IMR-90 (cell line): ENCODE data around the gene TGFBI. TPM values are rescaled to one million over a fixed set of nuclear protein-coding genes. Genes with fewer than 3 reads are reported as not detected.

Experiments used
- ATAC-seq: fragments of 200-7000 bp; cut with Tn5 transposase; 2 replicates; pipeline ENCODE4 v1.9.1; 2020; ENCODE audit warnings: low read depth, mild to moderate bottlenecking, moderate library complexity
- BruUV-seq: library from RNA; stranded (reverse); fragments of 400-500 nt; replicated peaks from 2 replicates; lab custom pipeline; 2021; lab: Mats Ljungman, UMichigan
- CTCF ChIA-PET: fragments of 300-600 bp; formaldehyde crosslinking; extraction: SDS; loops from one replicate; lab custom pipeline; 2021; ENCODE audit warnings: antibody characterized with exemption; lab: Yijun Ruan, JAX
- POLR2A ChIA-PET: fragments of 300-600 bp; sonication (Branson Sonifier 250); formaldehyde crosslinking; loops from one replicate; lab custom pipeline; 2022; ENCODE audit warnings: antibody characterized with exemption; ENCODE audit not compliant: unreplicated experiment; lab: Charles Lee
- DNase-seq: peaks from one replicate; pipeline ENCODE4 v3.0.0; 2013
- H2AFZ ChIP-seq: replicated peaks from 2 replicates; pipeline ENCODE3; 2013; ENCODE audit warnings: low read length, mild to moderate bottlenecking; ENCODE audit not compliant: poor library complexity
- H2AK5ac ChIP-seq: 2 replicates; pipeline ENCODE4 v1.6.1; 2013; ENCODE audit warnings: low read depth, low read length, inconsistent platforms
- H2AK9ac ChIP-seq: replicated peaks from 2 replicates; pipeline ENCODE3; 2013; ENCODE audit warnings: mild to moderate bottlenecking, low read depth, low read length, moderate library complexity; ENCODE audit not compliant: poor library complexity
- H2BK120ac ChIP-seq: 2 replicates; pipeline ENCODE4 v1.6.1; 2013; ENCODE audit warnings: low read depth, low read length, inconsistent platforms
- H2BK15ac ChIP-seq: 3 replicates; pipeline ENCODE4 v1.6.1; 2013; ENCODE audit warnings: low read depth, low read length, inconsistent platforms
- H2BK20ac ChIP-seq: 2 replicates; pipeline ENCODE4 v1.6.1; 2013; ENCODE audit warnings: low read depth, mild to moderate bottlenecking, inconsistent platforms, low read length, moderate library complexity
- H2BK5ac ChIP-seq: 2 replicates; pipeline ENCODE4 v1.6.1; 2013; ENCODE audit warnings: mild to moderate bottlenecking, low read depth, low read length, inconsistent platforms; ENCODE audit not compliant: poor library complexity, severe bottlenecking
- H3K14ac ChIP-seq: replicated peaks from 2 replicates; pipeline ENCODE4 v1.6.1; 2013; ENCODE audit warnings: low read depth, low read length, inconsistent platforms
- H3K18ac ChIP-seq: 2 replicates; pipeline ENCODE4 v1.6.1; 2013; ENCODE audit warnings: low read depth, low read length, control low read depth
- H3K23ac ChIP-seq: 2 replicates; pipeline ENCODE4 v1.6.1; 2013; ENCODE audit warnings: low read depth, low read length, inconsistent platforms
- H3K27ac ChIP-seq: 2 replicates; pipeline ENCODE4 v1.5.1; 2013; ENCODE audit warnings: mild to moderate bottlenecking, control low read depth, low read length; ENCODE audit not compliant: insufficient read depth
- H3K27me3 ChIP-seq: 2 replicates; pipeline ENCODE4 v1.6.1; 2013; ENCODE audit warnings: low read length; ENCODE audit not compliant: control insufficient read depth, insufficient read depth
- H3K36me3 ChIP-seq: 2 replicates; pipeline ENCODE4 v1.6.1; 2013; ENCODE audit warnings: low read length, mixed read lengths; ENCODE audit not compliant: control insufficient read depth, insufficient read depth
- H3K4ac ChIP-seq: 2 replicates; pipeline ENCODE4 v1.6.1; 2013; ENCODE audit warnings: low read depth, low read length, inconsistent platforms
- H3K4me1 ChIP-seq: 2 replicates; pipeline ENCODE4 v1.6.1; 2013; ENCODE audit warnings: low read length, mixed read lengths; ENCODE audit not compliant: control insufficient read depth, insufficient read depth
- H3K4me2 ChIP-seq: 2 replicates; pipeline ENCODE4 v1.6.1; 2013; ENCODE audit warnings: low read depth, mild to moderate bottlenecking, control low read depth, low read length, moderate library complexity
- H3K4me3 ChIP-seq: 2 replicates; pipeline ENCODE4 v1.5.1; 2013; ENCODE audit warnings: low read depth, mild to moderate bottlenecking, control low read depth, low read length, moderate library complexity; ENCODE audit not compliant: insufficient read depth
- H3K56ac ChIP-seq: 2 replicates; pipeline ENCODE4 v1.6.1; 2013; ENCODE audit warnings: low read length, inconsistent platforms; ENCODE audit not compliant: insufficient read depth; ENCODE audit errors: extremely low read depth
- H3K79me1 ChIP-seq, 2 experiments: 2 replicates each; pipeline ENCODE4 v1.6.1; 2013; ENCODE audit warnings: low read length in 2 of 2, inconsistent platforms in 1 of 2, low read depth in 1 of 2
- H3K9ac ChIP-seq: 2 replicates; pipeline ENCODE4 v1.6.1; 2013; ENCODE audit warnings: low read depth, low read length, control low read depth
- H3K9me1 ChIP-seq: 2 replicates; pipeline ENCODE4 v1.6.1; 2013; ENCODE audit warnings: low read length, inconsistent platforms; ENCODE audit not compliant: insufficient read depth
- H3K9me3 ChIP-seq: 2 replicates; pipeline ENCODE4 v1.6.1; 2013; ENCODE audit warnings: low read length; ENCODE audit not compliant: control insufficient read depth, insufficient read depth
- H4K20me1 ChIP-seq: 2 replicates; pipeline ENCODE4 v1.6.1; 2013; ENCODE audit warnings: low read length, inconsistent platforms; ENCODE audit not compliant: insufficient read depth
- H4K5ac ChIP-seq: 2 replicates; pipeline ENCODE4 v1.6.1; 2013; ENCODE audit warnings: mild to moderate bottlenecking, low read depth, low read length, control low read depth
- H4K8ac ChIP-seq, 2 experiments: 2 replicates each; pipeline ENCODE4 v1.6.1; 2013; ENCODE audit warnings: low read depth in 2 of 2, low read length in 2 of 2, control low read depth in 1 of 2, inconsistent platforms in 1 of 2
- H4K91ac ChIP-seq: 2 replicates; pipeline ENCODE4 v1.6.1; 2013; ENCODE audit warnings: low read depth, low read length, inconsistent platforms; ENCODE audit not compliant: insufficient read depth
- BHLHE40 ChIP-seq: fragments of 150-350 bp; IDR thresholded peaks from 2 replicates; pipeline ENCODE4 v1.6.1; 2016; ENCODE audit warnings: mild to moderate bottlenecking, low read depth, low read length
- POLR2A ChIP-seq: IDR thresholded peaks from 2 replicates; pipeline ENCODE4 v1.6.1; 2012; ENCODE audit warnings: mild to moderate bottlenecking, low read depth, low read length
- WGBS, 2 experiments: methylation state at CpG; one replicate each; pipeline versions ENCODE4 v1.1.5 to v1.1.7; 2013; ENCODE audit warnings: missing lambda C conversion rate in 2 of 2; ENCODE audit not compliant: insufficient read length in 1 of 2; ENCODE audit errors: extremely low coverage in 2 of 2; 5-methylcytosine and 5-hydroxymethylcytosine counted together
- dilution Hi-C: fragments of 300-500 bp; cut with HindIII; formaldehyde crosslinking; loops from one replicate; pipeline ENCODE4 v1.14.3; 2018; ENCODE audit warnings: low sequenced_read_pairs; ENCODE audit not compliant: unreplicated experiment
- in situ Hi-C: fragments of 300-500 bp; cut with MboI; formaldehyde crosslinking; loops from 3 replicates; pipeline ENCODE4 v1.14.3; 2019; ENCODE audit warnings: low sequenced_read_pairs, inconsistent platforms, mixed read lengths
- intact Hi-C: fragments of 100-400 bp; cut with micrococcal nuclease; formaldehyde crosslinking; loops from 2 replicates; pipeline ENCODE4 v1.10.0; 2022
- polyA plus RNA-seq, 3 experiments: library from polyadenylated mRNA; depleted of rRNA; stranded (reverse); fragments of >200 nt; gene quantifications; 2 replicates each; pipeline ENCODE4 v1.2.3, GENCODE V29; 2012; ENCODE audit warnings: low replicate concordance in 1 of 3
- total RNA-seq: library from RNA; depleted of rRNA; stranded (reverse); fragments of >200 nt; gene quantifications from 2 replicates; pipeline ENCODE4 v1.2.3, GENCODE V29; 2012

The TGFBI gene
- total and polyA plus RNA-seq, 2 of the 4 experiments (the other 2 are of a cell fraction): 618 to 1,551 TPM

DNA sequence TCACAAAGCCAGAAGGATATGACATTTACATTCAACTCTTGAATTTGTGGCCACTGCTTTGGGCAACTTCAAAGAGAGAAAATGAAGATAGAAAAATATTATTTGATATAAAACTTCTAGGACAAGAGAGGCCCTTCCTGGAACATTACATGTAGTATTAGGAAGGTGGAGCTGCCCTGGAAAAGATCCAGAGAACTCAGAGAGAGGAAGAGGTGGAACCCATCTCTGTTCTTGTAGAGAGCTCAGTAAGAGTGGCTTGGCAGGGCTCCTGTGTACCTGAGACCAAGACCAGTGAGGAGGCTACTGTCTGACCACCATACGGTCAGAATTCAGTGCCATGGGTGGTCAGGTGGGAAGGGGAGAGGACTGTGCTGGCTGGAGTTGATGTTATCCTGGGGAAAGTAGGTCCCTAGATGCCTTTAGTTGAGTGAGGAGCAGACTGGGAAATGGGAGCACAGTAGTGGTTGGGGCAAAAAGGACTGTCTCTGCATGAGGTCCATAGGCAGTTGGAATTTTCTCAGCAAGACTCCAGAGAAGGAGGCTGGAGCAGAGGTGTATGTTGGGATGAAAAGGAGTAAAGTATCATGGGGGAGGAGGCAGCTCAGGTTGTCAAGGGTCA lies 7.6 kb downstream of the TGFBI start:
- Histone ChIP-seq H2AK5ac (peak overlapping the region; percentile 11; the same call in 1 of the 2 replicates), H3K4ac (0 out of 2 replicates have a peak overlapping the region, but pooled peaks have one; percentile 7), H4K5ac (peak overlapping the region; percentile 16; the same call in 1 of the 2 replicates), H4K91ac (no peak overlapping the region; the same call in 1 of the 2 replicates), H3K4me1 (peaks cover 25% of the 10 kb centered on the region), H2AK9ac (no peak overlapping the region), H2BK20ac (no peak overlapping the region), H2AFZ (no peak overlapping the region), H4K20me1 (peaks cover 47% of the 10 kb centered on the region), H3K79me1 (peaks cover 49 to 90% of the 10 kb centered on the region in 2 experiments), H3K36me3 (peaks cover 87% of the 10 kb centered on the region), H3K9me3 (peaks cover 12% of the 10 kb centered on the region), H3K9ac (no peak overlapping the region), H3K27me3 (no peaks in the 10 kb centered on the region), H2BK15ac (peak overlapping the region; percentile 6; the same call in 1 of the 3 replicates), H2BK5ac (peak overlapping the region; percentile 10), H3K23ac (no peak overlapping the region), H3K4me2 (no peak overlapping the region), H2BK120ac (no peak overlapping the region), H3K4me3 (no peak overlapping the region), H4K8ac (peak overlapping the region in 1 of 2 experiments; percentile 45; a peak in 1 of 4 replicates), H3K9me1 (peaks cover 41% of the 10 kb centered on the region), H3K56ac (no peak overlapping the region), H3K18ac (peak overlapping the region; percentile 18; the same call in 1 of the 2 replicates), H3K27ac (peak overlapping the region; percentile 22), H3K14ac (0 out of 2 replicates have a peak overlapping the region, but pooled peaks have one; percentile 9)
- ATAC-seq (no peak), DNase-seq (no peak)
- dilution Hi-C loops: no loop called here
- CTCF ChIA-PET: interaction anchor here (0.5 kb wide), 1 partner anchor 15 kb away, joined by 3 read pairs; no protein-coding TSS in a partner anchor
- POLR2A ChIA-PET: interaction anchor here (0.8 kb wide), 1 partner anchor 86 kb away, joined by 3 read pairs; no protein-coding TSS in a partner anchor
- intact Hi-C loops: no loop called here
- WGBS, 2 experiments: no CpG with 5 or more reads among the region's 1 CpG
- in situ Hi-C loops: no loop called here
- BruUV-seq: no TSS peak
- peak; percentile 21; the same call in 1 of the 2 replicates for TF ChIP-seq POLR2A
- no peak for TF ChIP-seq BHLHE40
